ENCODE data around the gene CD302. TPM values are rescaled to one million over a fixed set of nuclear protein-coding genes. Genes with fewer than 3 reads are reported as not detected.
"Not testable (repeated sequence)": the region's sequence is repeated elsewhere in the genome, so short reads cannot be mapped to it uniquely, and the experiment has no call there.

CD302 gene
- total and polyA plus RNA-seq, 2 donors (not counting 3 experiments of a cell fraction or from before 2014, with no cell fraction given), result 10.4 to 10.6 TPM

DNA sequence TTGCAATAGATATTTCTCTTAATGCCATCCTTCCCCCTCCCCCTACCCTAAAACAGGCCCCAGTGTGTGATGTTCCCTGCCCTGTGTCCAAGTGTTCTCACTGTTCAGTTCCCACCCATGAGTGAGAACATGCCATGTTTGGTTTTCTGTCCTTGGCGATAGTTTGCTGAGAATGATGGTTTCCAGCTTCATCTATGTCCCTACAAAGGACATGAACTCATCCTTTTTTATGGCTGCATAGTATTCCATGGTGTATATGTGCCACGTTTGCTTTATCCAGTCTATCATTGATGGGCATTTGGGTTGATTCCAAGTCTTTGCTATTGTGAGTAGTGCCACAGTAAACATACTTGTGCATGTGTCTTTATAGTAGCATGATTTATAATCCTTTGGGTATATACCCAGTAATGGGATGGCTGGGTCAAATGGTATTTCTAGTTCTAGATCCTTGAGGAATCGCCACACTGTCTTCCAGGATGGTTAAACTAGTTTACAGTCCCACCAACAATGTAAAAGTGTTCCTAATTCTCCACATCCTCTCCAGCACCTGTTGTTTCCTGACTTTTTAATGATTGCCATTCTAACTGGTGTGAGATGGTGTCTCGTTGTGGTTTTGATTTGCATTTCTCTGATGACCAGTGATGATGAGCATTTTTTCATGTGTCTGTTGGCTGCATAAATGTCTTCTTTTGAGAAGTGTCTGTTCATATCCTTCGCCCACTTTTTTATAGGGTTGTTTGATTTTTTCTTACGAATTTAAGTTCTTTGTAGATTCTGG is 73.0 kb downstream of the CD302 start:
- H3K4me3 ChIP-seq (replicated peaks in 1 of 3; ENCODE audit: insufficient read depth in 1 of 3, low read depth in 1 of 3, low read length in 3 of 3); DNase-seq (ENCODE audit: low read depth, low spot score); intact Hi-C loops (cut with micrococcal nuclease); H3K4me2 ChIP-seq (ENCODE audit: insufficient read depth, low read length); H3K27me3 ChIP-seq (ENCODE audit: control insufficient read depth in 2 of 2, insufficient read depth in 2 of 2, low read length in 2 of 2); FAIRE-seq; H3K27ac ChIP-seq (ENCODE audit: insufficient read depth, low read depth, low read length); H2AFZ ChIP-seq (ENCODE audit: low read depth, low read length); H3K9ac ChIP-seq (replicated peaks; ENCODE audit: extremely low read depth, insufficient read depth, low read length); H3K9me3 ChIP-seq (replicated peaks; ENCODE audit: control insufficient read depth, insufficient read depth, low read length); H3K9me1 ChIP-seq (replicated peaks; ENCODE audit: control insufficient read depth, extremely low read depth, insufficient read depth, low read length); POLR2A ChIA-PET; BruUV-seq (replicated peaks): not testable (repeated sequence)
- Histone ChIP-seq H4K20me1 (replicated peaks; ENCODE audit: control insufficient read depth, extremely low read depth, insufficient read depth, low read length) (peaks cover 42% of the 10 kb centered on the region), H3K36me3 (ENCODE audit: control insufficient read depth in 2 of 2, extremely low read depth in 1 of 2, insufficient read depth in 2 of 2, low read length in 2 of 2) (peaks cover 4 to 14% of the 10 kb centered on the region in 2 experiments), H3K79me2 (ENCODE audit: control insufficient read depth, insufficient read depth, low read length) (peaks cover 100% of the 10 kb centered on the region), H3K4me1 (ENCODE audit: control insufficient read depth, extremely low read depth, insufficient read depth, low read length) (peaks cover 22% of the 10 kb centered on the region)
- dilution Hi-C loops (cut with MboI; ENCODE audit: extremely low pct_ligation_motif_present, low sequenced_read_pairs), result loop anchor here (25.0 kb wide), 1 partner anchor 113 kb away; the partner anchor contains the start of gene BAZ2B
- CTCF ChIA-PET, result interaction anchor here (1.2 kb wide), 1 partner anchor 243 kb away, joined by 3 read pairs; no protein-coding TSS in a partner anchor

GRCh38 chr2:159722580-159722979 is 75.4 kb downstream of the CD302 start:
- Histone ChIP-seq H2AFZ (ENCODE audit: low read depth, low read length) (no peak overlapping the region), H3K4me1 (ENCODE audit: control insufficient read depth, extremely low read depth, insufficient read depth, low read length) (peaks cover 22% of the 10 kb centered on the region), H3K9ac (replicated peaks; ENCODE audit: extremely low read depth, insufficient read depth, low read length) (peak overlapping the region; percentile 9), H3K27me3 (ENCODE audit: control insufficient read depth in 2 of 2, insufficient read depth in 2 of 2, low read length in 2 of 2) (no peaks in the 10 kb centered on the region), H4K20me1 (replicated peaks; ENCODE audit: control insufficient read depth, extremely low read depth, insufficient read depth, low read length) (peaks cover 29% of the 10 kb centered on the region), H3K4me2 (ENCODE audit: insufficient read depth, low read length) (peak overlapping the region; percentile 43), H3K36me3 (ENCODE audit: control insufficient read depth in 2 of 2, extremely low read depth in 1 of 2, insufficient read depth in 2 of 2, low read length in 2 of 2) (peaks cover 9 to 14% of the 10 kb centered on the region in 2 experiments), H3K4me3 (replicated peaks in 1 of 3; ENCODE audit: insufficient read depth in 1 of 3, low read depth in 1 of 3, low read length in 3 of 3) (no peak overlapping the region), H3K79me2 (ENCODE audit: control insufficient read depth, insufficient read depth, low read length) (peaks cover 100% of the 10 kb centered on the region), H3K9me3 (replicated peaks; ENCODE audit: control insufficient read depth, insufficient read depth, low read length) (no peaks in the 10 kb centered on the region), H3K9me1 (replicated peaks; ENCODE audit: control insufficient read depth, extremely low read depth, insufficient read depth, low read length) (no peaks in the 10 kb centered on the region), H3K27ac (ENCODE audit: insufficient read depth, low read depth, low read length) (no peak overlapping the region)
- FAIRE-seq, result no peak
- no TSS peak for BruUV-seq (replicated peaks)
- intact Hi-C loops (cut with micrococcal nuclease) (loop anchor here (1.0 kb wide), 1 partner anchor 8 kb away; no protein-coding TSS in a partner anchor), dilution Hi-C loops (cut with MboI; ENCODE audit: extremely low pct_ligation_motif_present, low sequenced_read_pairs) (loop anchor here (25.0 kb wide), 1 partner anchor 110 kb away; the partner anchor contains the start of gene BAZ2B)
- ChIA-PET CTCF (interaction anchor here (1.0 kb wide), 1 partner anchor 10 kb away, joined by 4 read pairs; the partner anchor contains the start of gene MARCHF7), POLR2A (interaction anchor here (1.9 kb wide), 1 partner anchor 8 kb away, joined by 6 read pairs; no protein-coding TSS in a partner anchor)
- DNase-seq (ENCODE audit: low read depth, low spot score), result no peak
- no peak for TF ChIP-seq EZH2 (IDR thresholded peaks at IDR 0.05; ENCODE audit: borderline replicate concordance, low read depth, low read length, severe bottlenecking)
- no peak for TF ChIP-seq GATA2 (IDR thresholded peaks at IDR 0.05; ENCODE audit: insufficient read depth, insufficient read length, low read depth, low read length)
- TF ChIP-seq MYC (IDR thresholded peaks at IDR 0.05; ENCODE audit: low read depth, low read length), result no peak
- no peak for TF ChIP-seq MAX (IDR thresholded peaks at IDR 0.05; ENCODE audit: insufficient read depth, insufficient read length)
- TF ChIP-seq, protein P1, sequence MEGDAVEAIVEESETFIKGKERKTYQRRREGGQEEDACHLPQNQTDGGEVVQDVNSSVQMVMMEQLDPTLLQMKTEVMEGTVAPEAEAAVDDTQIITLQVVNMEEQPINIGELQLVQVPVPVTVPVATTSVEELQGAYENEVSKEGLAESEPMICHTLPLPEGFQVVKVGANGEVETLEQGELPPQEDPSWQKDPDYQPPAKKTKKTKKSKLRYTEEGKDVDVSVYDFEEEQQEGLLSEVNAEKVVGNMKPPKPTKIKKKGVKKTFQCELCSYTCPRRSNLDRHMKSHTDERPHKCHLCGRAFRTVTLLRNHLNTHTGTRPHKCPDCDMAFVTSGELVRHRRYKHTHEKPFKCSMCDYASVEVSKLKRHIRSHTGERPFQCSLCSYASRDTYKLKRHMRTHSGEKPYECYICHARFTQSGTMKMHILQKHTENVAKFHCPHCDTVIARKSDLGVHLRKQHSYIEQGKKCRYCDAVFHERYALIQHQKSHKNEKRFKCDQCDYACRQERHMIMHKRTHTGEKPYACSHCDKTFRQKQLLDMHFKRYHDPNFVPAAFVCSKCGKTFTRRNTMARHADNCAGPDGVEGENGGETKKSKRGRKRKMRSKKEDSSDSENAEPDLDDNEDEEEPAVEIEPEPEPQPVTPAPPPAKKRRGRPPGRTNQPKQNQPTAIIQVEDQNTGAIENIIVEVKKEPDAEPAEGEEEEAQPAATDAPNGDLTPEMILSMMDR (IDR thresholded peaks at IDR 0.05; ENCODE audit: extremely low read depth in 1 of 2, insufficient read depth in 1 of 2, low read depth in 1 of 2, low read length in 2 of 2), result no peak
- TF ChIP-seq POLR2AphosphoS5 (IDR thresholded peaks at IDR 0.05; ENCODE audit: insufficient read depth, low read depth, low read length), result no peak
- TF ChIP-seq JUN (IDR thresholded peaks at IDR 0.05; ENCODE audit: borderline replicate concordance, insufficient read depth, insufficient read length, low read depth), result no peak

Data from endothelial cell of umbilical vein (primary cell).